Measurements from ENCODE around the gene CAPZB.

DNA sequence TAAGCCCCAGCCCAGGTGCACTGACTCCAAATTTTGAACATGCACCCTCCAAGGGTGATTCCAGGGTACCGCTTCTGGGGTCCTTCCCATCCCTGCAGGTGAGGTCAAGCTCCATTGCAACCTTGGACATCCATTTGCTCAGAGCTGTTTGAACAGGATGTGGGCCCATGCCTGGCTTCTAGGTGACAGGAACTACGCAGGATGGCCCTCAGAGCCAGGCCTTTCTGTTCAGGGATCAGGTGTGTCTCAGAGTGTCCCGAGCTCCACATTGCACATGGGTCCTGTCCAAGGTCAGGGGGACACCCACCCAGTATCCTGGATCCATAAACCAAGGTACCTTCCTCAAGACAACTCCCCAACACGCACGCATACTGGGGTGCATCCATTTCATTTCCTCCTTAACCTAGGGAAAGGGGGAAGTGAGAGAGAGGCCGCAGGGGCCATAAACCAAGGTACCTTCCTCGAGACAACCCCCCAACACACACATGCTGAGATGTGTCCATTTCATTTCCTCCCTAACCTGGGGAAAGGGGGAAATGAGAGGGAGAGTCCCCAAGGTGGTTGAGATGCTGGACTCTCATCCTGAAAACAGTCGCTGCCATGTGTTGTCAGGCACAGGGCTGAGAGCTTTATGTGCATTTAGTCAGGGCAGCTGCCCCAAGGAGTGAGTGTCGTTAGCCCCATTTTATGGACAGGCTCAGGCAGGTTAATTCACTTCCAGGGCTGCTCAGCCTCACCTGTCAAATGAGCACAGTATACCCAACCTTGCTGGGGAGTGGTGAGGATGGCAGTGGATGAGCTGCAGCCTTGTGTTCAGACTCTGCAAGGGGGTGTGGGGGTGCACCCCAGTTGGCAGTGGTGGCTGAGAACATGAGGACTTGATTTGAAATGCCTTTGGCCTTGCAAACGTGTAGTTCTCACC is 171.1 kb downstream of the CAPZB start:
- TF ChIP-seq, protein P1, sequence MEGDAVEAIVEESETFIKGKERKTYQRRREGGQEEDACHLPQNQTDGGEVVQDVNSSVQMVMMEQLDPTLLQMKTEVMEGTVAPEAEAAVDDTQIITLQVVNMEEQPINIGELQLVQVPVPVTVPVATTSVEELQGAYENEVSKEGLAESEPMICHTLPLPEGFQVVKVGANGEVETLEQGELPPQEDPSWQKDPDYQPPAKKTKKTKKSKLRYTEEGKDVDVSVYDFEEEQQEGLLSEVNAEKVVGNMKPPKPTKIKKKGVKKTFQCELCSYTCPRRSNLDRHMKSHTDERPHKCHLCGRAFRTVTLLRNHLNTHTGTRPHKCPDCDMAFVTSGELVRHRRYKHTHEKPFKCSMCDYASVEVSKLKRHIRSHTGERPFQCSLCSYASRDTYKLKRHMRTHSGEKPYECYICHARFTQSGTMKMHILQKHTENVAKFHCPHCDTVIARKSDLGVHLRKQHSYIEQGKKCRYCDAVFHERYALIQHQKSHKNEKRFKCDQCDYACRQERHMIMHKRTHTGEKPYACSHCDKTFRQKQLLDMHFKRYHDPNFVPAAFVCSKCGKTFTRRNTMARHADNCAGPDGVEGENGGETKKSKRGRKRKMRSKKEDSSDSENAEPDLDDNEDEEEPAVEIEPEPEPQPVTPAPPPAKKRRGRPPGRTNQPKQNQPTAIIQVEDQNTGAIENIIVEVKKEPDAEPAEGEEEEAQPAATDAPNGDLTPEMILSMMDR (IDR thresholded peaks at IDR 0.05): no peak
- no peak for TF ChIP-seq POLR2A (IDR thresholded peaks at IDR 0.05)
